Neutrophil (primary cell): ENCODE results near the gene CTNNBL1.

Source experiments
- H3K27ac ChIP-seq: fragments of 200-600 bp; sonication (generic); 2 replicates; pipeline ENCODE4 v1.5.1; 2016; ENCODE audit warnings: mild to moderate bottlenecking, moderate library complexity
- H3K27me3 ChIP-seq: fragments of 200-600 bp; sonication (generic); 2 replicates; pipeline ENCODE4 v1.6.0; 2016; ENCODE audit warnings: mild to moderate bottlenecking
- H3K36me3 ChIP-seq: fragments of 200-600 bp; sonication (generic); 2 replicates; pipeline ENCODE4 v1.5.1; 2017
- H3K4me1 ChIP-seq, 2 experiments: fragments of 200-600 bp in 1 of 2; sonication (generic) in 1 of 2; 1 replicate in 1 of 2; 2 replicates in 1 of 2; pipeline versions ENCODE4 v1.5.1 to v1.6.1; 2013 to 2016; ENCODE audit warnings: low read depth in 1 of 2, low read length in 1 of 2, mild to moderate bottlenecking in 1 of 2, moderate library complexity in 1 of 2; ENCODE audit not compliant: control insufficient read depth in 1 of 2, insufficient read depth in 1 of 2
- H3K4me3 ChIP-seq, 2 experiments: fragments of 200-600 bp in 1 of 2; sonication (generic) in 1 of 2; 1 replicate in 1 of 2; 2 replicates in 1 of 2; pipeline ENCODE4 v1.5.1; 2013 to 2016; ENCODE audit warnings: low read depth in 1 of 2, low read length in 1 of 2, mild to moderate bottlenecking in 1 of 2, moderate library complexity in 1 of 2
- H3K9me3 ChIP-seq: fragments of 200-600 bp; sonication (generic); 2 replicates; pipeline ENCODE4 v1.5.1; 2016
- CTCF ChIP-seq: fragments of 200-600 bp; sonication (generic); IDR thresholded peaks from 2 replicates; pipeline ENCODE4 v1.5.1; 2016; ENCODE audit warnings: antibody characterized with exemption

Gene CTNNBL1

GRCh38 chr20:37759052-37759553 is 65.3 kb downstream of the CTNNBL1 start:
- Histone ChIP-seq H3K9me3 (no peaks in the 10 kb centered on the region), H3K27ac (no peak overlapping the region), H3K36me3 (peaks cover 43% of the 10 kb centered on the region), H3K4me3 (no peak overlapping the region), H3K27me3 (no peaks in the 10 kb centered on the region), H3K4me1 (no peaks in the 10 kb centered on the region)
- no peak for TF ChIP-seq CTCF

- peaks cover 45% of the 10 kb centered on the region for H3K36me3 ChIP-seq
- TF ChIP-seq CTCF, result no peak
- H3K27me3 ChIP-seq, result no peaks in the 10 kb centered on the region
- H3K4me1 ChIP-seq, result no peaks in the 10 kb centered on the region
- H3K27ac ChIP-seq, result no peak overlapping the region
- no peaks in the 10 kb centered on the region for H3K9me3 ChIP-seq
- H3K4me3 ChIP-seq, result no peak overlapping the region
Measured at GRCh38 chr20:37759761-37760209, 66.0 kb downstream of the CTNNBL1 start.

- Histone ChIP-seq H3K27me3 (no peaks in the 10 kb centered on the region), H3K4me1 (no peaks in the 10 kb centered on the region), H3K9me3 (no peaks in the 10 kb centered on the region), H3K4me3 (no peak overlapping the region), H3K27ac (no peak overlapping the region), H3K36me3 (peaks cover 51% of the 10 kb centered on the region)
- no peak for TF ChIP-seq CTCF
Measured at GRCh38 chr20:37760322-37760721, 66.5 kb downstream of the CTNNBL1 start.

GRCh38 chr20:37762716-37763485 is 69.1 kb downstream of the CTNNBL1 start:
- H3K4me1 ChIP-seq, result no peaks in the 10 kb centered on the region
- H3K4me3 ChIP-seq, result no peak overlapping the region
- no peaks in the 10 kb centered on the region for H3K9me3 ChIP-seq
- H3K27me3 ChIP-seq, result no peaks in the 10 kb centered on the region
- no peak for TF ChIP-seq CTCF
- H3K27ac ChIP-seq, result no peak overlapping the region
- peaks cover 42% of the 10 kb centered on the region for H3K36me3 ChIP-seq

GRCh38 chr20:37764333-37764935 is 70.6 kb downstream of the CTNNBL1 start:
- Histone ChIP-seq H3K27me3 (no peaks in the 10 kb centered on the region), H3K27ac (no peak overlapping the region), H3K36me3 (peaks cover 30% of the 10 kb centered on the region), H3K9me3 (no peaks in the 10 kb centered on the region), H3K4me1 (peaks cover 0 to 4% of the 10 kb centered on the region in 2 experiments), H3K4me3 (no peak overlapping the region)
- no peak for TF ChIP-seq CTCF
